ENCODE measurements around the gene AMACR. TPM values are rescaled to one million over a fixed set of nuclear protein-coding genes. Genes with fewer than 3 reads are reported as not detected.

The AMACR gene
- total and polyA plus RNA-seq, 10 of the 15 experiments (the other 5 are each of a cell fraction or from before 2014, with no cell fraction given) = 2.6 to 20.4 (median 10.4) TPM

- TF ChIP-seq, protein P1, sequence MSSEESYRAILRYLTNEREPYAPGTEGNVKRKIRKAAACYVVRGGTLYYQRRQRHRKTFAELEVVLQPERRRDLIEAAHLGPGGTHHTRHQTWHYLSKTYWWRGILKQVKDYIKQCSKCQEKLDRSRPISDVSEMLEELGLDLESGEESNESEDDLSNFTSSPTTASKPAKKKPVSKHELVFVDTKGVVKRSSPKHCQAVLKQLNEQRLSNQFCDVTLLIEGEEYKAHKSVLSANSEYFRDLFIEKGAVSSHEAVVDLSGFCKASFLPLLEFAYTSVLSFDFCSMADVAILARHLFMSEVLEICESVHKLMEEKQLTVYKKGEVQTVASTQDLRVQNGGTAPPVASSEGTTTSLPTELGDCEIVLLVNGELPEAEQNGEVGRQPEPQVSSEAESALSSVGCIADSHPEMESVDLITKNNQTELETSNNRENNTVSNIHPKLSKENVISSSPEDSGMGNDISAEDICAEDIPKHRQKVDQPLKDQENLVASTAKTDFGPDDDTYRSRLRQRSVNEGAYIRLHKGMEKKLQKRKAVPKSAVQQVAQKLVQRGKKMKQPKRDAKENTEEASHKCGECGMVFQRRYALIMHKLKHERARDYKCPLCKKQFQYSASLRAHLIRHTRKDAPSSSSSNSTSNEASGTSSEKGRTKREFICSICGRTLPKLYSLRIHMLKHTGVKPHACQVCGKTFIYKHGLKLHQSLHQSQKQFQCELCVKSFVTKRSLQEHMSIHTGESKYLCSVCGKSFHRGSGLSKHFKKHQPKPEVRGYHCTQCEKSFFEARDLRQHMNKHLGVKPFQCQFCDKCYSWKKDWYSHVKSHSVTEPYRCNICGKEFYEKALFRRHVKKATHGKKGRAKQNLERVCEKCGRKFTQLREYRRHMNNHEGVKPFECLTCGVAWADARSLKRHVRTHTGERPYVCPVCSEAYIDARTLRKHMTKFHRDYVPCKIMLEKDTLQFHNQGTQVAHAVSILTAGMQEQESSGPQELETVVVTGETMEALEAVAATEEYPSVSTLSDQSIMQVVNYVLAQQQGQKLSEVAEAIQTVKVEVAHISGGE (CRISPR knock-in tag; IDR thresholded peaks at IDR 0.05) = no peak
- peak; percentile 92 for TF ChIP-seq POLR2AphosphoS5 (IDR thresholded peaks at IDR 0.05; ENCODE audit: low read length)
- TF ChIP-seq, protein P2, sequence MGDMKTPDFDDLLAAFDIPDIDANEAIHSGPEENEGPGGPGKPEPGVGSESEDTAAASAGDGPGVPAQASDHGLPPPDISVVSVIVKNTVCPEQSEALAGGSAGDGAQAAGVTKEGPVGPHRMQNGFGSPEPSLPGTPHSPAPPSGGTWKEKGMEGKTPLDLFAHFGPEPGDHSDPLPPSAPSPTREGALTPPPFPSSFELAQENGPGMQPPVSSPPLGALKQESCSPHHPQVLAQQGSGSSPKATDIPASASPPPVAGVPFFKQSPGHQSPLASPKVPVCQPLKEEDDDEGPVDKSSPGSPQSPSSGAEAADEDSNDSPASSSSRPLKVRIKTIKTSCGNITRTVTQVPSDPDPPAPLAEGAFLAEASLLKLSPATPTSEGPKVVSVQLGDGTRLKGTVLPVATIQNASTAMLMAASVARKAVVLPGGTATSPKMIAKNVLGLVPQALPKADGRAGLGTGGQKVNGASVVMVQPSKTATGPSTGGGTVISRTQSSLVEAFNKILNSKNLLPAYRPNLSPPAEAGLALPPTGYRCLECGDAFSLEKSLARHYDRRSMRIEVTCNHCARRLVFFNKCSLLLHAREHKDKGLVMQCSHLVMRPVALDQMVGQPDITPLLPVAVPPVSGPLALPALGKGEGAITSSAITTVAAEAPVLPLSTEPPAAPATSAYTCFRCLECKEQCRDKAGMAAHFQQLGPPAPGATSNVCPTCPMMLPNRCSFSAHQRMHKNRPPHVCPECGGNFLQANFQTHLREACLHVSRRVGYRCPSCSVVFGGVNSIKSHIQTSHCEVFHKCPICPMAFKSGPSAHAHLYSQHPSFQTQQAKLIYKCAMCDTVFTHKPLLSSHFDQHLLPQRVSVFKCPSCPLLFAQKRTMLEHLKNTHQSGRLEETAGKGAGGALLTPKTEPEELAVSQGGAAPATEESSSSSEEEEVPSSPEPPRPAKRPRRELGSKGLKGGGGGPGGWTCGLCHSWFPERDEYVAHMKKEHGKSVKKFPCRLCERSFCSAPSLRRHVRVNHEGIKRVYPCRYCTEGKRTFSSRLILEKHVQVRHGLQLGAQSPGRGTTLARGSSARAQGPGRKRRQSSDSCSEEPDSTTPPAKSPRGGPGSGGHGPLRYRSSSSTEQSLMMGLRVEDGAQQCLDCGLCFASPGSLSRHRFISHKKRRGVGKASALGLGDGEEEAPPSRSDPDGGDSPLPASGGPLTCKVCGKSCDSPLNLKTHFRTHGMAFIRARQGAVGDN (IDR thresholded peaks at IDR 0.05) = peak; percentile 77; the same call in 1 of the 2 replicates
- TF ChIP-seq CEBPB (IDR thresholded peaks at IDR 0.05; ENCODE audit: borderline replicate concordance in 1 of 2, low read depth in 2 of 2, low read length in 2 of 2) = no peak
- TF ChIP-seq ZNF274 (IDR thresholded peaks at IDR 0.05; ENCODE audit: insufficient read depth, insufficient read length) = no peak
- TF ChIP-seq RELA (IDR thresholded peaks at IDR 0.05; ENCODE audit: borderline replicate concordance, partially characterized antibody) = peak; percentile 61
- TF ChIP-seq, protein P3, sequence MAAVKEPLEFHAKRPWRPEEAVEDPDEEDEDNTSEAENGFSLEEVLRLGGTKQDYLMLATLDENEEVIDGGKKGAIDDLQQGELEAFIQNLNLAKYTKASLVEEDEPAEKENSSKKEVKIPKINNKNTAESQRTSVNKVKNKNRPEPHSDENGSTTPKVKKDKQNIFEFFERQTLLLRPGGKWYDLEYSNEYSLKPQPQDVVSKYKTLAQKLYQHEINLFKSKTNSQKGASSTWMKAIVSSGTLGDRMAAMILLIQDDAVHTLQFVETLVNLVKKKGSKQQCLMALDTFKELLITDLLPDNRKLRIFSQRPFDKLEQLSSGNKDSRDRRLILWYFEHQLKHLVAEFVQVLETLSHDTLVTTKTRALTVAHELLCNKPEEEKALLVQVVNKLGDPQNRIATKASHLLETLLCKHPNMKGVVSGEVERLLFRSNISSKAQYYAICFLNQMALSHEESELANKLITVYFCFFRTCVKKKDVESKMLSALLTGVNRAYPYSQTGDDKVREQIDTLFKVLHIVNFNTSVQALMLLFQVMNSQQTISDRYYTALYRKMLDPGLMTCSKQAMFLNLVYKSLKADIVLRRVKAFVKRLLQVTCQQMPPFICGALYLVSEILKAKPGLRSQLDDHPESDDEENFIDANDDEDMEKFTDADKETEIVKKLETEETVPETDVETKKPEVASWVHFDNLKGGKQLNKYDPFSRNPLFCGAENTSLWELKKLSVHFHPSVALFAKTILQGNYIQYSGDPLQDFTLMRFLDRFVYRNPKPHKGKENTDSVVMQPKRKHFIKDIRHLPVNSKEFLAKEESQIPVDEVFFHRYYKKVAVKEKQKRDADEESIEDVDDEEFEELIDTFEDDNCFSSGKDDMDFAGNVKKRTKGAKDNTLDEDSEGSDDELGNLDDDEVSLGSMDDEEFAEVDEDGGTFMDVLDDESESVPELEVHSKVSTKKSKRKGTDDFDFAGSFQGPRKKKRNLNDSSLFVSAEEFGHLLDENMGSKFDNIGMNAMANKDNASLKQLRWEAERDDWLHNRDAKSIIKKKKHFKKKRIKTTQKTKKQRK (IDR thresholded peaks at IDR 0.05; ENCODE audit: low read depth, low read length) = no peak
- TF ChIP-seq RFX5 (IDR thresholded peaks at IDR 0.05; ENCODE audit: low read depth, low read length) = no peak
- no peak for TF ChIP-seq JUNB (IDR thresholded peaks at IDR 0.05)
- no peak for TF ChIP-seq ESRRA (IDR thresholded peaks at IDR 0.05; ENCODE audit: low read length)
- TF ChIP-seq, protein P4, sequence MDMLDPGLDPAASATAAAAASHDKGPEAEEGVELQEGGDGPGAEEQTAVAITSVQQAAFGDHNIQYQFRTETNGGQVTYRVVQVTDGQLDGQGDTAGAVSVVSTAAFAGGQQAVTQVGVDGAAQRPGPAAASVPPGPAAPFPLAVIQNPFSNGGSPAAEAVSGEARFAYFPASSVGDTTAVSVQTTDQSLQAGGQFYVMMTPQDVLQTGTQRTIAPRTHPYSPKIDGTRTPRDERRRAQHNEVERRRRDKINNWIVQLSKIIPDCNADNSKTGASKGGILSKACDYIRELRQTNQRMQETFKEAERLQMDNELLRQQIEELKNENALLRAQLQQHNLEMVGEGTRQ (IDR thresholded peaks at IDR 0.05; ENCODE audit: borderline replicate concordance, low read depth, low read length) = no peak
- TF ChIP-seq NBN (IDR thresholded peaks at IDR 0.05) = 0 out of 2 replicates have a peak, but pooled peaks have one; percentile 65
- TF ChIP-seq RUNX3 (IDR thresholded peaks at IDR 0.05; ENCODE audit: low read length) = peak; percentile 57
These were observed at the start of gene AMACR (continued) for GRCh38 chr5:34007621-34008600.

Measured in GM12878 (cell line).